Nephron progenitor cell (in vitro differentiated cells): ENCODE data around the gene SLC25A27.

Experiments used
- DNase-seq: peaks from one replicate; pipeline ENCODE4 v3.0.0; 2021
- H3K27ac Mint-ChIP-seq: 2 replicates; pipeline ENCODE4 v1.8.0; 2021; ENCODE audit warnings: mild to moderate bottlenecking, moderate library complexity, mixed read lengths
- H3K27me3 Mint-ChIP-seq: 2 replicates; pipeline ENCODE4 v1.8.0; 2021; ENCODE audit warnings: mild to moderate bottlenecking, low read depth, mixed read lengths; ENCODE audit not compliant: poor library complexity
- H3K36me3 Mint-ChIP-seq: 2 replicates; pipeline ENCODE4 v1.8.0; 2021; ENCODE audit warnings: low read depth, mixed read lengths
- H3K4me1 Mint-ChIP-seq: 2 replicates; pipeline ENCODE4 v1.8.0; 2021; ENCODE audit warnings: mixed read lengths
- H3K4me3 Mint-ChIP-seq: 2 replicates; pipeline ENCODE4 v1.8.0; 2021; ENCODE audit warnings: mild to moderate bottlenecking, moderate library complexity, mixed read lengths
- H3K9me3 Mint-ChIP-seq: 2 replicates; pipeline ENCODE4 v1.8.0; 2021; ENCODE audit warnings: mild to moderate bottlenecking, moderate library complexity, mixed read lengths
- TF ChIP-seq, protein P1 (sequence below): fragments of 200-600 bp; sonication (generic); IDR thresholded peaks from 2 replicates; pipeline ENCODE4 v1.5.0; 2021; ENCODE audit warnings: antibody characterized with exemption

Gene SLC25A27

DNA sequence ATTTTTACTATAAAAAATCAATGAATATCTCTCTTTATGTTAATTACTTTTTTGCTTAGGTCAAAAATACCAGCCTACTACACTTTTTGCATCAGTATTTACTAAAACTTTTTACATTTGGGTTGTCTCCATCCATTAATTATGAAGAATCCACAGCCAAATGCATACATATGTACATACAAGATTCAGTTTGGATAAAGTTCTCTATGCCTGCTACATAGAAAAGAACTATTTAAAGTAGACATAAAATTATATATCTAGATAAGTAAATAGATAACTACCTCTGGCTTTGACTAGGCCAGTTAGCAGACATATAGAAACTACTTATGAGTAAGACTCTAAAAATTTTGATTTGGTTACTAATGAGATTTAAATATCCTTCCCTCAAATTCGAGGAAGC, 47.2 kb downstream of the SLC25A27 start:
- peaks cover 6% of the 10 kb centered on the region for H3K4me1 Mint-ChIP-seq
- H3K27me3 Mint-ChIP-seq = peaks cover 9% of the 10 kb centered on the region
- TF ChIP-seq, protein P1, sequence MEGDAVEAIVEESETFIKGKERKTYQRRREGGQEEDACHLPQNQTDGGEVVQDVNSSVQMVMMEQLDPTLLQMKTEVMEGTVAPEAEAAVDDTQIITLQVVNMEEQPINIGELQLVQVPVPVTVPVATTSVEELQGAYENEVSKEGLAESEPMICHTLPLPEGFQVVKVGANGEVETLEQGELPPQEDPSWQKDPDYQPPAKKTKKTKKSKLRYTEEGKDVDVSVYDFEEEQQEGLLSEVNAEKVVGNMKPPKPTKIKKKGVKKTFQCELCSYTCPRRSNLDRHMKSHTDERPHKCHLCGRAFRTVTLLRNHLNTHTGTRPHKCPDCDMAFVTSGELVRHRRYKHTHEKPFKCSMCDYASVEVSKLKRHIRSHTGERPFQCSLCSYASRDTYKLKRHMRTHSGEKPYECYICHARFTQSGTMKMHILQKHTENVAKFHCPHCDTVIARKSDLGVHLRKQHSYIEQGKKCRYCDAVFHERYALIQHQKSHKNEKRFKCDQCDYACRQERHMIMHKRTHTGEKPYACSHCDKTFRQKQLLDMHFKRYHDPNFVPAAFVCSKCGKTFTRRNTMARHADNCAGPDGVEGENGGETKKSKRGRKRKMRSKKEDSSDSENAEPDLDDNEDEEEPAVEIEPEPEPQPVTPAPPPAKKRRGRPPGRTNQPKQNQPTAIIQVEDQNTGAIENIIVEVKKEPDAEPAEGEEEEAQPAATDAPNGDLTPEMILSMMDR = no peak
- H3K27ac Mint-ChIP-seq = no peak overlapping the region
- H3K36me3 Mint-ChIP-seq = no peaks in the 10 kb centered on the region
- H3K9me3 Mint-ChIP-seq = no peaks in the 10 kb centered on the region
- DNase-seq = no peak
- no peak overlapping the region for H3K4me3 Mint-ChIP-seq

- Mint-ChIP-seq H3K4me3 (no peak overlapping the region), H3K4me1 (peaks cover 19% of the 10 kb centered on the region), H3K36me3 (no peaks in the 10 kb centered on the region), H3K27ac (no peak overlapping the region), H3K27me3 (peaks cover 9% of the 10 kb centered on the region), H3K9me3 (peaks cover 5% of the 10 kb centered on the region)
- TF ChIP-seq, protein P1 = no peak
- no peak for DNase-seq
Measured at GRCh38 chr6:46704562-46704961, 51.8 kb downstream of the SLC25A27 start.

- Mint-ChIP-seq H3K27ac (no peak overlapping the region), H3K27me3 (peaks cover 13% of the 10 kb centered on the region), H3K9me3 (peaks cover 5% of the 10 kb centered on the region), H3K4me3 (no peak overlapping the region), H3K36me3 (no peaks in the 10 kb centered on the region), H3K4me1 (peaks cover 19% of the 10 kb centered on the region)
- no peak for DNase-seq
- TF ChIP-seq, protein P1 = no peak
Measured at GRCh38 chr6:46706464-46706863, 53.7 kb downstream of the SLC25A27 start.

GRCh38 chr6:46711491-46711890, 58.7 kb downstream of the SLC25A27 start:
- Mint-ChIP-seq H3K9me3 (peaks cover 5% of the 10 kb centered on the region), H3K4me1 (no peaks in the 10 kb centered on the region), H3K4me3 (no peak overlapping the region), H3K27ac (no peak overlapping the region), H3K27me3 (peaks cover 4% of the 10 kb centered on the region), H3K36me3 (no peaks in the 10 kb centered on the region)
- no peak for DNase-seq
- TF ChIP-seq, protein P1 = no peak

GRCh38 chr6:46715141-46715540, 62.4 kb downstream of the SLC25A27 start:
- peaks cover under 1% of the 10 kb centered on the region for H3K27me3 Mint-ChIP-seq
- H3K36me3 Mint-ChIP-seq = no peaks in the 10 kb centered on the region
- H3K9me3 Mint-ChIP-seq = no peaks in the 10 kb centered on the region
- no peaks in the 10 kb centered on the region for H3K4me1 Mint-ChIP-seq
- no peak overlapping the region for H3K4me3 Mint-ChIP-seq
- no peak for DNase-seq
- TF ChIP-seq, protein P1 = no peak
- H3K27ac Mint-ChIP-seq = no peak overlapping the region

DNA sequence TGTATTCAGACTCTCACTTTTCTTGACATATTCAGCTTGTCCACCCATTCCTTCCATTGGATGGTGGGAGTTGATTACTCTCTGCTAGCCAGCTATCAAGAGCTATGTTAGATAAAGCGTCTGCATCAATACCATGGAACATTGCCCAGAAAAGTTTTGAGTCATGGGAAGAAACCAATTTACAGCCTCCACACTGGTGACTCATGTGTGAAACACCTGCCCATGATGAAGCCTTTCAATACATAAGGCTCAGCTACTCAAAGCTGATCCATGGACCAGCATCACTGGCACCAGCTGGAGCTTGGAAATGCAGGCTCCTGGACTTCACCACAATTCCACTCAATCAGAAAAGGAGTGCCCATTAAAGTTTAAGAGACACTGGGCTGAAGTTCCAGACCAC, 66.3 kb downstream of the SLC25A27 start:
- Mint-ChIP-seq H3K27ac (no peak overlapping the region), H3K9me3 (no peaks in the 10 kb centered on the region), H3K27me3 (peaks cover 3% of the 10 kb centered on the region)

More for the DNA sequence above, 66.3 kb downstream of the SLC25A27 start:
- Mint-ChIP-seq H3K4me1 (no peaks in the 10 kb centered on the region), H3K36me3 (no peaks in the 10 kb centered on the region), H3K4me3 (no peak overlapping the region)
- DNase-seq = no peak
- TF ChIP-seq, protein P1 = no peak
